ENCODE data around the gene FBN1. TPM values are rescaled to one million over a fixed set of nuclear protein-coding genes. Genes with fewer than 3 reads are reported as not detected.

FBN1 gene
- total and polyA plus RNA-seq, 7 donors = 7.7 to 40.6 (median 16.4) TPM

GRCh38 chr15:48536681-48537091, 108.8 kb downstream of the FBN1 start:
- H3K4me3 ChIP-seq = no peak overlapping the region
- no peaks in the 10 kb centered on the region for H3K4me1 ChIP-seq
- no peaks in the 10 kb centered on the region for H3K36me3 ChIP-seq (ENCODE audit: insufficient read depth in 1 of 2, low read depth in 1 of 2)
- ATAC-seq = no peak
- intact Hi-C loops (cut with DNase I) = no loop called here
- DNase-seq = no peak
- H3K27me3 ChIP-seq (ENCODE audit: insufficient read depth in 3 of 3, low read length in 2 of 3) = no peaks in the 10 kb centered on the region
- WGBS, 3 donors = 26 to 33% (median 29%) methylated on average over 3 of the region's 3 CpGs
- no peak for TF ChIP-seq CTCF (IDR thresholded peaks at IDR 0.05)
- H3K9me3 ChIP-seq = no peaks in the 10 kb centered on the region
- H3K27ac ChIP-seq = no peak overlapping the region

GRCh38 chr15:48533982-48534381, 111.5 kb downstream of the FBN1 start:
- Histone ChIP-seq H3K27ac (no peak overlapping the region), H3K9me3 (no peaks in the 10 kb centered on the region), H3K4me1 (no peaks in the 10 kb centered on the region), H3K4me3 (no peak overlapping the region), H3K27me3 (ENCODE audit: insufficient read depth in 3 of 3, low read length in 2 of 3) (no peaks in the 10 kb centered on the region), H3K36me3 (ENCODE audit: insufficient read depth in 1 of 2, low read depth in 1 of 2) (no peaks in the 10 kb centered on the region)
- DNase-seq (no peak), ATAC-seq (no peak)
- intact Hi-C loops (cut with DNase I) = no loop called here
- WGBS, 3 donors = 58 to 74% (median 60%) methylated on average over 2 of the region's 2 CpGs
- no peak for TF ChIP-seq CTCF (IDR thresholded peaks at IDR 0.05)

GRCh38 chr15:48532946-48533345, 112.6 kb downstream of the FBN1 start:
- H3K4me1 ChIP-seq = no peaks in the 10 kb centered on the region

GRCh38 chr15:48530528-48530927, 115.0 kb downstream of the FBN1 start:
- no peak overlapping the region for H3K27ac ChIP-seq
- intact Hi-C loops (cut with DNase I) = no loop called here

More at GRCh38 chr15:48532946-48533345, 112.6 kb downstream of the FBN1 start:
- Histone ChIP-seq H3K27ac (no peak overlapping the region), H3K36me3 (ENCODE audit: insufficient read depth in 1 of 2, low read depth in 1 of 2) (no peaks in the 10 kb centered on the region), H3K9me3 (no peaks in the 10 kb centered on the region), H3K27me3 (ENCODE audit: insufficient read depth in 3 of 3, low read length in 2 of 3) (no peaks in the 10 kb centered on the region), H3K4me3 (no peak overlapping the region)
- intact Hi-C loops (cut with DNase I) = no loop called here
- ATAC-seq = no peak
- TF ChIP-seq CTCF (IDR thresholded peaks at IDR 0.05) = no peak
- no peak for DNase-seq

More at GRCh38 chr15:48530528-48530927, 115.0 kb downstream of the FBN1 start:
- Histone ChIP-seq H3K4me1 (no peaks in the 10 kb centered on the region), H3K36me3 (ENCODE audit: insufficient read depth in 1 of 2, low read depth in 1 of 2) (no peaks in the 10 kb centered on the region), H3K27me3 (ENCODE audit: insufficient read depth in 3 of 3, low read length in 2 of 3) (no peaks in the 10 kb centered on the region), H3K4me3 (no peak overlapping the region), H3K9me3 (no peaks in the 10 kb centered on the region)
- no peak for TF ChIP-seq CTCF (IDR thresholded peaks at IDR 0.05)
- no peak for ATAC-seq
- 95 to 98% (median 98%) methylated on average over 4 of the region's 4 CpGs for WGBS, 3 donors
- no peak for DNase-seq
